Measurements from ENCODE around the gene RASGRP2.

RASGRP2 gene

GRCh38 chr11:64750361-64751054 is 6.6 kb upstream of the RASGRP2 start:
- no peak overlapping the region for H2BK15ac ChIP-seq (ENCODE audit: low read length)
- H3K9me3 ChIP-seq (replicated peaks in 1 of 2; ENCODE audit: control insufficient read depth in 2 of 2, insufficient read depth in 1 of 2, low read depth in 1 of 2, low read length in 2 of 2), result no peaks in the 10 kb centered on the region
- H3K18ac ChIP-seq (ENCODE audit: low read length), result no peak overlapping the region
- peak overlapping the region; percentile 78 for H2BK5ac ChIP-seq (ENCODE audit: low read length)
- H4K91ac ChIP-seq (ENCODE audit: low read depth, low read length, poor library complexity), result no peak overlapping the region
- H3K27me3 ChIP-seq (ENCODE audit: control insufficient read depth in 3 of 3, insufficient read depth in 3 of 3, low read depth in 1 of 3, low read length in 3 of 3), result peaks cover 0 to 10% (median 0%) of the 10 kb centered on the region in 3 experiments
- peaks cover 2 to 14% of the 10 kb centered on the region in 2 donors for H3K4me1 ChIP-seq (ENCODE audit: control insufficient read depth in 2 of 2, insufficient read depth in 1 of 2, low read depth in 1 of 2, low read length in 2 of 2)
- H3K4ac ChIP-seq (ENCODE audit: low read length), result no peak overlapping the region
- H3K36me3 ChIP-seq (replicated peaks in 1 of 2; ENCODE audit: control insufficient read depth in 2 of 2, insufficient read depth in 2 of 2, low read length in 2 of 2), result no peaks in the 10 kb centered on the region
- no peak overlapping the region for H2BK120ac ChIP-seq (ENCODE audit: low read depth, low read length)
- no peak overlapping the region for H3K14ac ChIP-seq (ENCODE audit: low read length)
- H3K79me1 ChIP-seq (ENCODE audit: low read depth, low read length), result peaks cover 4% of the 10 kb centered on the region
- no CpG with 5 or more reads among the region's 13 CpGs for WGBS, 2 donors (ENCODE audit: extremely low coverage in 2 of 2, insufficient read length in 2 of 2, insufficient replicate concordance in 1 of 2)
- H2BK12ac ChIP-seq (ENCODE audit: low read length), result no peak overlapping the region
- no peak for DNase-seq (ENCODE audit: low spot score)
- no peak overlapping the region for H4K8ac ChIP-seq (ENCODE audit: low read depth, low read length)
- H3K9ac ChIP-seq (ENCODE audit: low read depth, low read length, poor library complexity), result no peak overlapping the region
- peak overlapping the region; percentile 14 for H2AK5ac ChIP-seq (ENCODE audit: low read depth, low read length)
- no peak overlapping the region for H2AFZ ChIP-seq (ENCODE audit: low read length)
- no peak overlapping the region for H3K23ac ChIP-seq (ENCODE audit: low read depth, low read length, poor library complexity)
- no peak overlapping the region for H3K4me2 ChIP-seq (ENCODE audit: insufficient read depth, low read length, poor library complexity, severe bottlenecking)
- H3K4me3 ChIP-seq (ENCODE audit: low read length in 2 of 2), result no peak overlapping the region
- H3K27ac ChIP-seq (replicated peaks; ENCODE audit: low read length), result no peak overlapping the region

GRCh38 chr11:64747961-64748665 is 4.2 kb upstream of the RASGRP2 start:
- H3K79me1 ChIP-seq (ENCODE audit: low read depth, low read length), result peaks cover 5% of the 10 kb centered on the region
- no CpG with 5 or more reads among the region's 15 CpGs for WGBS, 2 donors (ENCODE audit: extremely low coverage in 2 of 2, insufficient read length in 2 of 2, insufficient replicate concordance in 1 of 2)

GRCh38 chr11:64746486-64746885 is 2.5 kb upstream of the RASGRP2 start:
- Histone ChIP-seq H3K36me3 (replicated peaks in 1 of 2; ENCODE audit: control insufficient read depth in 2 of 2, insufficient read depth in 2 of 2, low read length in 2 of 2) (no peaks in the 10 kb centered on the region), H3K14ac (ENCODE audit: low read length) (no peak overlapping the region), H3K23ac (ENCODE audit: low read depth, low read length, poor library complexity) (no peak overlapping the region), H2BK120ac (ENCODE audit: low read depth, low read length) (no peak overlapping the region), H2AFZ (ENCODE audit: low read length) (no peak overlapping the region), H3K4me3 (ENCODE audit: low read length in 2 of 2) (no peak overlapping the region), H3K4me1 (ENCODE audit: control insufficient read depth in 2 of 2, insufficient read depth in 1 of 2, low read depth in 1 of 2, low read length in 2 of 2) (peaks cover 24 to 25% of the 10 kb centered on the region in 2 donors), H2BK12ac (ENCODE audit: low read length) (no peak overlapping the region), H4K91ac (ENCODE audit: low read depth, low read length, poor library complexity) (no peak overlapping the region), H3K27ac (replicated peaks; ENCODE audit: low read length) (no peak overlapping the region), H3K4ac (ENCODE audit: low read length) (peak overlapping the region; percentile 76), H3K4me2 (ENCODE audit: insufficient read depth, low read length, poor library complexity, severe bottlenecking) (no peak overlapping the region), H3K79me1 (ENCODE audit: low read depth, low read length) (peaks cover 5% of the 10 kb centered on the region), H2BK15ac (ENCODE audit: low read length) (no peak overlapping the region), H3K18ac (ENCODE audit: low read length) (no peak overlapping the region), H3K9me3 (replicated peaks in 1 of 2; ENCODE audit: control insufficient read depth in 2 of 2, insufficient read depth in 1 of 2, low read depth in 1 of 2, low read length in 2 of 2) (peaks cover 0 to 6% of the 10 kb centered on the region in 2 donors), H4K8ac (ENCODE audit: low read depth, low read length) (no peak overlapping the region), H2BK5ac (ENCODE audit: low read length) (no peak overlapping the region), H3K9ac (ENCODE audit: low read depth, low read length, poor library complexity) (no peak overlapping the region), H2AK5ac (ENCODE audit: low read depth, low read length) (peak overlapping the region; percentile 94), H3K27me3 (ENCODE audit: control insufficient read depth in 3 of 3, insufficient read depth in 3 of 3, low read depth in 1 of 3, low read length in 3 of 3) (peaks cover 27 to 43% (median 37%) of the 10 kb centered on the region in 3 experiments)
- DNase-seq (ENCODE audit: low spot score), result no peak
- no CpG with 5 or more reads among the region's 10 CpGs for WGBS, 2 donors (ENCODE audit: extremely low coverage in 2 of 2, insufficient read length in 2 of 2, insufficient replicate concordance in 1 of 2)

More at GRCh38 chr11:64747961-64748665, 4.2 kb upstream of the RASGRP2 start:
- Histone ChIP-seq H2BK12ac (ENCODE audit: low read length) (no peak overlapping the region), H3K4me2 (ENCODE audit: insufficient read depth, low read length, poor library complexity, severe bottlenecking) (no peak overlapping the region), H3K9me3 (replicated peaks in 1 of 2; ENCODE audit: control insufficient read depth in 2 of 2, insufficient read depth in 1 of 2, low read depth in 1 of 2, low read length in 2 of 2) (peaks cover 0 to 6% of the 10 kb centered on the region in 2 donors), H3K27me3 (ENCODE audit: control insufficient read depth in 3 of 3, insufficient read depth in 3 of 3, low read depth in 1 of 3, low read length in 3 of 3) (peaks cover 12 to 27% (median 21%) of the 10 kb centered on the region in 3 experiments), H3K36me3 (replicated peaks in 1 of 2; ENCODE audit: control insufficient read depth in 2 of 2, insufficient read depth in 2 of 2, low read length in 2 of 2) (no peaks in the 10 kb centered on the region), H3K18ac (ENCODE audit: low read length) (peak overlapping the region; percentile 44), H2BK5ac (ENCODE audit: low read length) (no peak overlapping the region), H3K27ac (replicated peaks; ENCODE audit: low read length) (no peak overlapping the region), H2AFZ (ENCODE audit: low read length) (no peak overlapping the region), H3K23ac (ENCODE audit: low read depth, low read length, poor library complexity) (no peak overlapping the region), H4K91ac (ENCODE audit: low read depth, low read length, poor library complexity) (no peak overlapping the region), H3K4me3 (ENCODE audit: low read length in 2 of 2) (no peak overlapping the region), H3K9ac (ENCODE audit: low read depth, low read length, poor library complexity) (no peak overlapping the region), H3K4ac (ENCODE audit: low read length) (no peak overlapping the region), H3K14ac (ENCODE audit: low read length) (no peak overlapping the region), H3K4me1 (ENCODE audit: control insufficient read depth in 2 of 2, insufficient read depth in 1 of 2, low read depth in 1 of 2, low read length in 2 of 2) (peaks cover 12 to 25% of the 10 kb centered on the region in 2 donors), H2BK120ac (ENCODE audit: low read depth, low read length) (no peak overlapping the region), H4K8ac (ENCODE audit: low read depth, low read length) (no peak overlapping the region), H2AK5ac (ENCODE audit: low read depth, low read length) (no peak overlapping the region), H2BK15ac (ENCODE audit: low read length) (no peak overlapping the region)
- no peak for DNase-seq (ENCODE audit: low spot score)
